AG09309 (cell line): ENCODE results near the gene FAF2.

Experiments
- DNase-seq: peaks from one replicate; pipeline ENCODE4 v3.0.0-alpha.2; 2010; ENCODE audit warnings: low read depth
- H3K4me3 ChIP-seq: 2 replicates; pipeline ENCODE4 v1.5.1; 2011; ENCODE audit warnings: mild to moderate bottlenecking, low read depth, low read length, moderate library complexity; ENCODE audit not compliant: control insufficient read depth
- CTCF ChIP-seq: IDR thresholded peaks from 2 replicates; pipeline ENCODE4 v1.5.1; 2011; ENCODE audit warnings: mild to moderate bottlenecking, low read depth, low read length, inconsistent platforms; ENCODE audit not compliant: insufficient read depth, control insufficient read depth; ENCODE audit errors: missing control alignments

The FAF2 gene

GRCh38 chr5:176458904-176459561, 10.8 kb downstream of the FAF2 start:
- no peak overlapping the region for H3K4me3 ChIP-seq
- TF ChIP-seq CTCF = no peak
- no peak for DNase-seq

- TF ChIP-seq CTCF = no peak
- no peak overlapping the region for H3K4me3 ChIP-seq
- no peak for DNase-seq
These were observed 13.2 kb downstream of the FAF2 start for GRCh38 chr5:176461349-176461748.

- no peak for TF ChIP-seq CTCF
- H3K4me3 ChIP-seq = no peak overlapping the region
- no peak for DNase-seq
These were observed 15.1 kb downstream of the FAF2 start for GRCh38 chr5:176463113-176463764.

GRCh38 chr5:176466245-176466871, 18.2 kb downstream of the FAF2 start:
- peak; percentile 46 for DNase-seq
- H3K4me3 ChIP-seq = no peak overlapping the region
- no peak for TF ChIP-seq CTCF

- no peak for TF ChIP-seq CTCF
- no peak for DNase-seq
- H3K4me3 ChIP-seq = no peak overlapping the region
These were observed 21.1 kb downstream of the FAF2 start for GRCh38 chr5:176469296-176469695.

GRCh38 chr5:176470539-176470938, 22.4 kb downstream of the FAF2 start:
- H3K4me3 ChIP-seq = no peak overlapping the region
- no peak for DNase-seq
- no peak for TF ChIP-seq CTCF
